HG03066 (cell line): ENCODE measurements around the gene MAGI1.

ENCODE experiments used
- ATAC-seq: cut with Tn5 transposase; IDR thresholded peaks from one replicate; pipeline ENCODE4 v1.9.1; 2021; ENCODE audit warnings: low read depth; ENCODE audit not compliant: unreplicated experiment

Gene MAGI1

DNA sequence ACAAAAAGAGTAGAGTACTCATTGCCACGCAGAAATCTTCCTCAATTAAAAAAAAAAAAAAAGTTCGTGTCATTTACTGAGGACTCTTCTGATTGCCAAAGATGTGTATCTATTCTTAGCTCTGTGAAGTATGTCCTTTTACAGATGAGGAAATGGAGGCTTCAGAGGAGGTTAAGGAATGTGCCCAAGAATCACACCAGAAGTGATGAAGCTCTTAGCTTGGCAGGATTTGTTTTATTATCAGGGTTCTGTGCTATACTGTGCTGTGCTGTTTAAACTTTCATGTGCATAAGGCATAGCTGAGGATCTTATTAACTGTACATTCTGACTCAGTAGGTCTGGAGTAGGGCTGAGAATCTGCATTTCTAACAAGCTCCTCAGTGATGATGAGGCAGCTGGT is 685.8 kb downstream of the MAGI1 start:
- ATAC-seq: no peak

DNA sequence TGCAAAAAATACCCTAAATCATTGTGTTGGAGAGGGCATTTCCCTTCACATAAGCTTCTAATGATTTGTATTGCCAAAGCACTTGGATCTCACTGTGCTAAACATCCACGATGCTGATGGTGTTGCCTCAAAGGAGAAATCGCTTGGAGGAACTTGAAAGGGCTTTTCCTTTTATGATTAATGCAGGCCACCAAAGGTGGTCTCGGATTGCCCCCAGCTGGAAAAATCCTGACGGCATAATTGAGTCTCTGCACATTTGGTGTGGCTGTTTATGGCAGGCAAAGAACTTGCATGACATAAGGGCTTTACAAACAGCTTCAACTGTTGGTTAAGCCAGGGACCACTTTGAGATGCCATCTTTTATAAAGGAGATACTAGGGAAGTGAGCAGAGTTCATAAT is 687.0 kb downstream of the MAGI1 start:
- ATAC-seq: no peak

DNA sequence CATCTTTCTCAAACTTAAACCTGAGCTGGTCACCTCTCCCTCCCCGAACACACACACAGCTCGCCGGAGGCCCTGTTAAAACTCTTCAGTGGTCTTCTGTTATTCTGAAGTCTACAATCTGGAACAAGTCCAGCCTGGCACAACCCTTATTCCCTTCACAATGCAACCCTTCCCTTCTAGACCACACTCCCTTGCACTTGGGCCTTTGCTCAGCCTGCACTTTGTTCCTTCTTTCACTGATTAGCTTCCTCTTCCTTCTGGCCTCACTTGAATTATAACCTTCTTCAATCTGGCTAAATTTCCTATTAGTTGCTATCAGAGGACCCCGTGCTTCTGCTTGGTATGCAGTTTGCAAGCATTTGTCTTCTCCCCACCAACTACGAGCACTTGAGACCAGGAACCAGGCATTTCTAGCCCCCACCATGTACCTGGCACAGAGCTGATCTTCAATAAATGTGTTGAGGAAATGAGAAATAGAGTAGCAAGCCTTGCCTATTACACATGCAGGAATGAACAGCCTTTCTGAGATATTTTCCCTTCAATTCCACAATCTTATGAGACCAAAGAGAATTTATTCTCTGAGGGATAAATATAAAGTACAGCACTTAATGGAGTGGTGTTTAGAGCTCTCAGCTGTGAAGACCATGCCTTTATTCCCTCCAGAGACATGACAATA is 687.8 kb downstream of the MAGI1 start:
- no peak for ATAC-seq

DNA sequence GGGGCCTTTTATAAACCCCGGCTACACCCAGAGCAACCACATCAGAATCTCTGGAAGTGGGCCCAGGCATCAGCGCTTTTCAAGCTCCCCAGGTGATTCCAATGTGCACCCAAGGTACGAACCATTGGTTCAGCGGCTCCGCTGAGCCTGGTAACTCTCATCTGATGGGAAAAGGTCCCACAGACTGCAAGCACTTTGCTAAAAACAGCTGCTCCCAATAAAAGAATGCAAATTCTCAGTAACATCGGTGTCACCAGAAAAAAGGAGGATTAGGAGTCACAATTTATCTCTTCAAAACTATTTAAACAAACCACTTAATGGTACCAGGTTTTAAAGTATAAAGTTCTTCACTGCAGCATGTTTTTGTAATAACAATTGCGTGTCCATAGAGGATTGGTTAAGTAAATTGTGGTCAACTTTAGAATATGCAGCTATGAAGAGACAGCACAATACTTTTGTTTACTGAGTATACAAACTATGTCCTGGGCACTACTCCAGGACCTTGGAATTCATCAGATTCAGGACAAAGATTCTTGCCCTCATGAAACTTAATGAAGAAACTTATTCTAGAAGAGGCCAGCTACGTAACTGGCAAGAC is 690.2 kb downstream of the MAGI1 start:
- no peak for ATAC-seq

DNA sequence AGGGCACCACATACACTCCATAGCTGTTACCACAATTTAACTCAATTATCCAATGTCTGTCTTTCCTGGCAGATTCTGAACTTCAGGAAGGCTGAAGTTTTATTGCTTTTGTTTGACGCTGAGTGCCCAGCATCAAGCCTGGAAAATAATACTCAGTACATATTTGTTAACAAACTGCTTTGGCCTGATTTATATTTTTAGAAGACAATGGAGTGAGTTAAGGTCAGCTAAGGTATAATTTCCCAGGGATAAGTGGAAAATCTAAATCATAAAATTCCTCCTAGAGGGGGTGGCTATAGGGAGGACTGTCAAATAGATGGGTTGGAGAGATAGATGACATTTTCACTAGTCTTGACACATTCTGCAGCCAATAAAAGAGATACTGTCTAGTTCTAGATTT is 691.6 kb downstream of the MAGI1 start:
- no peak for ATAC-seq

DNA sequence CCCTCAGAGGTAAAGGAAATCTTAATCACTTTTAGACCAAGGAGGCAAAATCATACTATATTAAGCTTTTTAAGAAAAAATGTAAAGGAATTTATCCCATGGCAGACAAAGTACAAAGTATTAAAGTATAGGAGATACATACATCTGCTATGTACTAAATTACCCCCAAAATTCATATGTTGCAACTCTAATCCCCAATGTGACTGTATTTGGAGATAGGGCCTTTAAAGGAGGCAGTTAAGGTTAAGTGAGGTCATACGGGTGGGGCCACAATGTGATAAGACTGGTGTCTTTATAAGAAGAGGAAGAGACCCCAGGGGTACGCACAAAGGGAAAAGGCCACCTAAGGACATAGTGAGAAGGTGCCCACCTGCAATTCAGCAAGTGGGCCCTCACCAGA is 693.9 kb downstream of the MAGI1 start:
- no peak for ATAC-seq

DNA sequence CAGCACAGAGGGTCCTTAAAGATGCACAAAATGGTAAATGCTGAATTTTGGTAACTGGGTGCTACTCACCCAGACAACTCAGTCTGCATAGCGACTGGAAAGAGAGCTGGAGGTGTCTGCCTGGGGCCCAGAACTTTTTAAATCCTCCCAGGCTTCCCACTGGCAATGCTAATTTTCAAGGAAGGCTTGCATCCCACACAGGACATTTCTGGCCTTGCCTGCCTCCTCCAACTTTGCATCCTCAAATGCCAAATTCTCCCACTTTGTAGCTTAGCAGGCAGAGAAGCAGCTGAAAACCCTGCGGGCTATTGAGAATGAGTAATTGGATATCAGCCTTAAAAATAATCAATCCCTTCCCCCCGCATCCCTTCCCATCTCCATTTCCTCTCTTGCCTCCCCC is 694.3 kb downstream of the MAGI1 start:
- no peak for ATAC-seq

DNA sequence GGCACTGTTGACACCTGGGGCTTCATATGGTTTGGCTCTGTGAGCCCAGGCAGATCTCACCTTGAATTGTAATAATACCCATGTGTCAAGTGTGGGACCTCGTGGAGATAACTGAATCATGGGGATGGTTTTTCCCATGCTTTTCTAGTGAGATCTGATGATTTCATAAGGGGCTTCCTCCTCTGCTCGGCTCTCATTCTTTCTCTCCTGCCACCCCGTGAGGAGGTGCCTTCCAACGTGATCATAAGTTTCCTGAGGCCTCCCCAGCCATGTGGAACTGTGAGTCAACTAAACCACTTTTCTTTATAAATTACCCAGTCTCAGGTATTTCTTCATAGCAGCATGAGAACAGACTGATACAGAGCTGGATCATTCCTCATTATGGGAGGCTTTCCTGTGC is 695.0 kb downstream of the MAGI1 start:
- no peak for ATAC-seq

DNA sequence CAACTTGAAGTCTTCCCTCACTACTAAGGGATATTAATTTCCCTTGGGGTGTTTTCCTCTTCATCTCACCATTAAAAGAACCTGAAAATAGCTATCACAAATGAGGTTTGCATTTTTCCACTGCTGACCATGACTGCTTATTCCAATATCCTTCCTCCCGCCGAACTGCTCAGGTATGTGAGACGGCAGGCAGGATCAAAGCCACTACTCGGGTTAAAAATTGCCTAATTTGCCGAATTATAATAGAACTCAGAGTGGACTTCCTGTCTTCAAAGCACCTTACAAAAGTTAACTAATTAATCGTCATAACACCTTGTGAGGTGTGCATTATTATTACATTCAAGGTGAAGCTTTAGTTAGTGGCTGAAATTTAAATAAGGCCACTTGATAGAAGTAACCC is 695.7 kb downstream of the MAGI1 start:
- ATAC-seq: no peak

DNA sequence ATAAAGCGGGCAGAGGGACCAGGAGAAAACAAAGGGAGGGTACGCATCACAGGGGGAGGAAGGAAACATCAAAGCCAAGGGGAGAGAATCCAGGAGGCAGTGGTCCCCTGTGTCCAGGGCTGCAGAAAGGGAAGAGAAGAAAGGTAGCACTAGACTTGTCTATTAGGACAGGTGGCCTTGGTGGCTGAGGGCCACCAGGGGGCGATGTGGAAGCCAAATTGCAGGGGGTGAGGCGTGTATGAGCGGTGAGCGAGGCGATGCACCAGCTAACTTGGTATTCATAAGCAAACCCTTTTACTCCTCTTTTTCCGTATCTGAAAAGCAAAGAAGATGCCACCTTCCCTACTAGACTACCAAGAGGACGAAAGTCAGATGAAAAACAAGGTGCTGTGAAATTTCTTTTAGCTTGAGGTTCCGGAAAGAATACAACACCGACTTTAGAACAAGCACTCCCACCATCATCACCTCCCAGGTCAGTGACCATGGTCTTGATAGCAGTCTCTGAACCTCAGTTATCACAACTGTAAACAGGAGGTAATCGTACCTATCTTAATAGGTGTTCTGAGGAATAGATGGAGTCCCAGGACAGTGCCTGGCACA is 696.5 kb downstream of the MAGI1 start:
- ATAC-seq: no peak

DNA sequence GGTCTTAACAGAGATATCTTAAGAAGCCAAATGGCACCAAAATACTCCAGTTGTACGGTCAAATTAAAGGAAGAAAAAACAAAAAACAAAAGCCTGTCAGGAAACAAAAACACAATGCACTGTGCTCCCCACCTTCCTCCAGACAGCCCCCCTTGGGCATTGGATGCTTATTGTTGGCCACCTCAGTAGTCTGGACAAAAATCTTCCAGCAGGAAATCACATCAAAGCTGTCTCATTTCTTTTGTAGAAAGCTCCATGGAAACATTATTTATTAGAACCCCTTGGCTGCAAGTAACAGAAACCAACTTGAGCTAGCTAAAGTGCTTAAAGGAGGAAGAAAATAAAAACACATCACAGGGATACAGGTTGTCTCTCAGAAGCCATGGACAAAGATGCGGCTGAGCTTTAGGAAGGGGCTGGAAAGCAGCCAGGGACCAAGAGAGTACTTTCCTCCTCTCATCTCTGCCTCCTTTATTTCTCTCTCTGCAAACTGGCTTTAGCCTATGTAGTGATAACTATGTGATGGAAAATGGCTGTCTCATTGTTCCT is 699.5 kb downstream of the MAGI1 start:
- no peak for ATAC-seq

DNA sequence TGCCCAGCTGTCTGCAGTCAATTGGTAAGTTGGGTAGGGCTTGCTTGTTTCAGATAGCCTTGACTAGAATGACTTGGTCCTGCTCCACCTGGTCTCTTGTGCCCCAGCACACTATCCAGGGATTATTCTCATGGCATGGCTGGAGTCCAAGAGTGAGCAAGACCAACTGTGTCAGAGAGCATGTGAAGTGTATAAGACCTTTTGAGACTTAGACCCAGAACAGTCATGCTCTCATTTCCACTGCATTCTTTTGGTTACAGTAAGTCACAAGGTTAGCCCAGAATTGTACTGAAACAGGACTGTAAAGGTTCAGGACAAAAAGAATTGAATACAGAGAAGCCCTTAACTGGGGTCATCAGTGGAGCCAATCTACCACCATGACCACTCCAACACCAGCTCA is 700.1 kb downstream of the MAGI1 start:
- ATAC-seq: no peak

DNA sequence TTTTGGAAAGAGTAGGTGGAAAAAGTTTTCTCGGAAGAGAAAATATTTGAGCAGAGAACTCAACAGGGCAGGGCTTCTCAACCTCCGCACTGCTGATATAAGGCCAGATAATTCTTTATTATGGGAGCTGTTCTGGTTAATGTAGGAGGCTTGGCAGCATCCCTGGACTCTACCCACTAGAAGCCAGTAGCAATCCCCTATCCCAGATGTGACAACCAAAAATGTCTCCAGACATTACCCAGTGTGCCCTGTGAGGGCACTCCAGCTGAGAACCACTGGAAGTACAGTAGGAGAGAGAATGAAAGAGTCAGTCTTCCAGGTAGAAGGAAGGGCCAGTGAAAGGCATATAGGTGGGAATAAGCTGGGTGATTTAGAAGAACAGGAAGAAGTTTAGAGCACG is 703.1 kb downstream of the MAGI1 start:
- ATAC-seq: no peak

DNA sequence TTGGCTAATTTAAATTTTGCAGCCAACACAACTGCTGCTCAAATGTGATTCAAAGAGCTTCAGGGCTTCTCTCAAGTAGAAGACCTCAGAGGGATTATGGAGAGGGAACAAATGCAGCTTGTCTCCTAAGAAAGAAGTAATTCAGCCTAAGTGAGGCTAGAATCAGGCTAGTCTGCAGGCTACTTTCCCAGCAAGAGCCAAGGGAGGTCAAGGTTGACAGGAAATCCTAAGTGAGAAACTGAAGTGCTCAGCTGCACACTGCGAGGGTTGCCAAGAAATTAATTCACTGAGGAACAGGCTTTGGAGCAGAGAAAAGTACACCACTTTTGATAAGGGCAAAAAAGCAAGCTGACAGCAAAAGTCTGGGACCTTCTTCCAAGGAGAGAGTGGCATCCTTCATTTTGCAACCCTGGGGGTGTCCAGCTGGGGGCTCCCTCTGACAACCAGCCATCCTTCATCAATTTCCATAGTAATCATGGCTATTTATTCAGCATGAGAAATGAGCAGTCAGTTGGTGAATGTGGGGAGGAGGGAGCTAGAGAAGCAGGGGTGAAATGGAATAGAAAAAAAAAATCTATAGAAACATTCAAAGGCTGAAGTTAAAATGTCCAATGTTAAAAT is 704.6 kb downstream of the MAGI1 start:
- ATAC-seq: no peak

DNA sequence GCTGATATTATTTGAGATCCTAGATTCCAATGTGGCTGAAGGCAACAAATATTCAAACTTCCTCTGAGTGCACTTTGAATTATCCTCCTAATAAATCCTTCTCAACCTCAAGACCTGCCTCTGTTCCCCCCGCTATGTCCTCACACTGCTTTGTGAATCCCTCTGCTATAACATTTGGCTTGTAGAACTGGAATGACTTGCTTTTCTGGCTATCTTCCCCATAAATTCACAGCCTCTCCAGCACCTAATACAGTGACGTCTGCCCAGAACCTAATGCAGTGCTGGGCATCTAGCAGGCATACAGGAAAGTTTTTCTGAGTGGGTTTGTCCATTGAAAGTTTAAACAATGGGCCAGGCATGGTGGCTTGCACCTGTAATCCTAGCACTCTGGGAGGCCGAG is 707.0 kb downstream of the MAGI1 start:
- no peak for ATAC-seq

DNA sequence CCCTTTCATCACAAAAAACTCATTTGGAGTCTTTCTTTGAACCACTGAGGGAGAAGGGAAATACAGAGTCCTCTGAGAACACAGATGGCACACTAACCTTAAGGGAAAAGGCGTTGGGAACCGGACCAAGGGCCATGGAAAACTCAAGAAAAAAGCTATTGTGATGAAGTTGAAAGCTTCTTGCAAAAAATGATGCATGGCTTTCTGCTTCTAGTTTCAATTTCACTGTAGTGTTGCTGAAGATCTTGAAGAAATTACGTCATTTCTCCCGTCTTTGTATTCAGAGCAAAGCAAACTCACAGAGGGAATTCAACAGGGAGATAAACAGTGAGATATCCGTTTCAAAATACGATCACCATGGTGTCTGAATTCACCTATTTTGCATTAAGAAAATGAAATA is 708.6 kb downstream of the MAGI1 start:
- ATAC-seq: no peak

DNA sequence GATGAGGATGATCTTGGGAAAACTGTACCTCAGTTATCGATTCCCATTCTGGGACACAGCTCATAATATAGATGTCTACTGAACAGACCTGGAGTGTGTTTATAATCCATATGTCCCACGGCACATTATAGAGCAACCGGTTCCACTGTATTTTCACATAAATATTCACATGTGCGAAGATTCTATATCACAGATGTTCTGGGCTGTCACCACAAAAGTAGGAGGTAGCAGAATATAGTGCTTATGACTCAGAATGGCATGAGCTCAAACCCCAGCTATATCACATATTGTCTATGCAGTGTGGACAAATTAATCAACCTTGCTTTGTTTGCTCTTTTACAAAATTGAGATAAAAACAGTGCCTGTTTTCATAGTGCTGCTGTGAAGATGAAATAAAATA is 710.6 kb downstream of the MAGI1 start:
- no peak for ATAC-seq

DNA sequence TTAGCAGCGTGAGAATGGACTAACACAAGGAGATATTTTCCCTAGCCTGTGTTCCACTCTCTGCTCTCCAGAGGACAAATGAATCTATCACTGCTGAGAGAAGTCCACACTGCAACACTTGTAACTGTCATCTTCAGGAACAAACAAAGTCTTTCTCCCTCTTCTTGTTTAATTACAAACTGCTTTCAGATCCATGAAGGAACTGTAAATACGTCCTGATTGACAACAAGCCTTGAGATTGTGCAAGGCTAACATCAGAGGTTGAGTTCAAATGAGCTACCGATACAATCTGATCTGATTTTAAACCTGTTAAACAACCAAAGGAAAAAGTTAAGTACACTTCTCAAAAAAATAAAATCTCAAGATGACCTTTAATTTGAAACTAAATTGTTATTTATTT is 712.1 kb downstream of the MAGI1 start:
- ATAC-seq: no peak

DNA sequence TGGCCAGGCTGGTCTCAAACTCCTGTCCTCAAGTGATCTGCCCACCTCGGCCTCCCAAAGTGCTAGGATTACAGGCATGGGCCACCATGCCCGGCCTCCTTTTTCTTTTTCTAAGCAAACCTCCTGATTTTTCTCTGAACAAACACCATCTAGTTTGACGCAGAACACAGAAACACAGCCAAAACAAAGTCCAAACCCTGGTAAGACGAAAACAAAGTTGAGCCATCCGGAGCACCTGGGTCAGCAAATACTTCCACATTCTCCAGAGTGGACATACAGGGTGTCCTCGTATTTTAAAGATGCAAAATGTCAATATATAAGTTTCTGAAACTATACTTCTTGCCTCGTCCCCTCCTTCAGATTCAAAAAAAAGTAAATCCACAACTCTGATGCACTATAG is 715.8 kb downstream of the MAGI1 start:
- no peak for ATAC-seq

DNA sequence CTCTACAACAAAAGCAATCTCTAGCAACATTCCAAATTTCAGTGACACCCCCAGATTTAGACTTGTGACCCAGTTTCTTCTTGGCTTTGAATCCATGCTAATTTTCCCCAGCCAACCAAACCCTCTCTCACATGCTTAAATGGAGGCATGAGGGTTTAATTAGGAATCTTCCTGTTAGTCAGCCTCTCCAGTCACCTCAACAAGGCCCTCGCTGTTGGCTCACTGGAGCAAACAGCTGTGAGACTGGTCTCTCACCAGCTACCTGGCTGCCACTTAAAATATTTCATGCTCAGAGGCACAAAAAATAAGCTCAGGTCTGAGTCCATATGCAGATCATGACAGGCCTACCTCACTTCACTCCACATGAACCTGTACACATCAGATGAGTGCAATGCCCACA is 720.5 kb downstream of the MAGI1 start:
- ATAC-seq: no peak

DNA sequence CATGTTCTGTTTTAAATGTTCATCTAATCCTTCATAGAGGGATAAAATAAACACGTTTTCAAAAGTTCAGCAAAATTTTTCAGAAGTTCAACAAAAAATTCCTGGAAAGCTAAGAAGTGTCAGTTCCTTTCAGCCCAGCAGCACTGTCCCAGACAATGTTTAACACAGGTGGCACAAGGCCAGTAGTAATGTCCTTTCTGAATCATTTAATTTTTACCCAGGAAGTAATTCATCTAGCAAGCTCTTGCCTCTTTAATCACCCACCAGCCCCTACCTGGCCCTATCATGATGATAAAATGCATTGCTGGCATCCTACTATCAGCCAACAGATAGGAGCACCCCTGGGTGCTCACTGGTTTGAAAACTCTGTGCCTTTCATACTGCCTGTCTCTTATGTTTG is 723.8 kb downstream of the MAGI1 start:
- ATAC-seq: no peak

DNA sequence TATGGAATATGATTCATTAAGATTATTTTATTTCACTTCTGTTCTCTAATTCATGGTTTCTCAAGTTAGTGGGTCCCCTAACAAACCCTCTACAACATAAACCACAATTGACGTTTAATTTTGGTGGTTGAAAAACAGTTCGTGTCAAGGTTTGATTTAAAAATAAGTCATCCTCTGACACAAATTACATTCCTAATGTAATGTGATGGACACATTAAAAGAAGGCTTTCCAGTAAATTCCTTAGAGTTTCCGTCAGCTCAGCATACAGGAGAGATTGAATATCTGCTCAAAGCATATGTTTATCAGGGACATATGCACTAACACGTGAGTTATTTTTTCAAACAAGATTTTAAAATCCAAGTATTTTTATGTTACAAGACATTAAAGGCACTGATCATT is 724.4 kb downstream of the MAGI1 start:
- ATAC-seq: no peak
